Smooth muscle cell (in vitro differentiated cells): Measurements from ENCODE around the gene SNAPC5. TPM values are rescaled to one million over a fixed set of nuclear protein-coding genes. Genes with fewer than 3 reads are reported as not detected.
A peak's percentile ranks its signal among the peaks of the same experiment; 100 is the strongest.
"Not testable (repeated sequence)": the region's sequence is repeated elsewhere in the genome, so short reads cannot be mapped to it uniquely, and the experiment has no call there.

Experiments
- DNase-seq: peaks from one replicate; lab custom pipeline; 2025; ENCODE audit not compliant: unreplicated experiment; lab: John Stamatoyannopoulos, UW
- H2AFZ ChIP-seq: fragments of 200-600 bp; sonication (generic); 2 replicates; pipeline ENCODE4 v1.6.0; 2016; ENCODE audit warnings: antibody characterized with exemption, low read depth, mild to moderate bottlenecking
- H3F3A ChIP-seq: fragments of 200-600 bp; sonication (generic); 2 replicates; pipeline ENCODE4 v1.6.0; 2017; ENCODE audit warnings: antibody characterized with exemption, low read depth
- H3K27ac ChIP-seq: fragments of 200-600 bp; sonication (generic); 2 replicates; pipeline ENCODE4 v1.5.1; 2016; ENCODE audit warnings: low read depth, mild to moderate bottlenecking
- H3K27me3 ChIP-seq: fragments of 200-600 bp; sonication (generic); 2 replicates; pipeline ENCODE4 v1.6.1; 2016; ENCODE audit warnings: low read depth, mild to moderate bottlenecking
- H3K36me3 ChIP-seq: fragments of 200-600 bp; sonication (generic); 2 replicates; pipeline ENCODE4 v1.5.1; 2016; ENCODE audit warnings: low read depth
- H3K4me1 ChIP-seq: fragments of 200-600 bp; sonication (generic); 2 replicates; pipeline ENCODE4 v1.5.1; 2016; ENCODE audit warnings: low read depth
- H3K4me2 ChIP-seq: fragments of 200-600 bp; sonication (generic); 2 replicates; pipeline ENCODE4 v1.6.0; 2016; ENCODE audit warnings: mild to moderate bottlenecking
- H3K4me3 ChIP-seq: fragments of 200-600 bp; sonication (generic); 2 replicates; pipeline ENCODE4 v1.5.1; 2016; ENCODE audit warnings: mild to moderate bottlenecking
- H3K79me2 ChIP-seq: fragments of 200-600 bp; sonication (generic); 2 replicates; pipeline ENCODE4 v1.6.0; 2016; ENCODE audit warnings: low read depth, mild to moderate bottlenecking
- H3K9ac ChIP-seq: fragments of 200-600 bp; sonication (generic); 2 replicates; pipeline ENCODE4 v1.6.0; 2016; ENCODE audit warnings: low read depth
- H3K9me3 ChIP-seq: fragments of 200-600 bp; sonication (generic); replicated peaks from 2 replicates; pipeline ENCODE4 v1.5.1; 2016; ENCODE audit warnings: low read depth
- H4K20me1 ChIP-seq: fragments of 200-600 bp; sonication (generic); 2 replicates; pipeline ENCODE4 v1.6.0; 2016; ENCODE audit warnings: low read depth
- CTCF ChIP-seq: fragments of 200-600 bp; sonication (generic); IDR thresholded peaks from 2 replicates; pipeline ENCODE4 v1.5.1; 2017; ENCODE audit warnings: borderline replicate concordance, mild to moderate bottlenecking, antibody characterized with exemption; ENCODE audit not compliant: insufficient read depth, poor library complexity, severe bottlenecking
- WGBS: methylation state at CpG from one replicate; pipeline ENCODE4 v1.1.7; 2016; ENCODE audit warnings: low lambda C conversion rate; 5-methylcytosine and 5-hydroxymethylcytosine counted together
- polyA plus RNA-seq: library from polyadenylated mRNA; unstranded; fragments of >200 nt; fragmentation: Nextera tagmentation; extraction: Ambion mirVana; gene quantifications from 2 replicates; pipeline ENCODE4 v1.2.1, GENCODE V29; 2016
- total RNA-seq: library from RNA; depleted of rRNA; stranded (reverse); fragments of >200 nt; gene quantifications from 2 replicates; pipeline ENCODE4 v1.2.3, GENCODE V29; 2014

SNAPC5 gene
- total and polyA plus RNA-seq, 2 experiments from 2014 or later = 19.1 to 27.0 TPM

GRCh38 chr15:66504563-66505429, 7.2 kb upstream of the SNAPC5 start, which contains the start of the genes RPL4 and ZWILCH:
TSS of gene RPL4 (minus strand) at chr15:66504855. CDS start at chr15:66504790, 65 bp downstream.
TSS of gene ZWILCH (plus strand) at chr15:66505326. CDS start at chr15:66505339, 13 bp downstream.
- Histone ChIP-seq H3K27ac (peak within 1 kb of the TSS; percentile 99), H3K4me2 (peak within 1 kb of the TSS; percentile 100), H4K20me1 (peaks cover 45% of the 10 kb centered on the region), H3K4me3 (peak within 1 kb of the TSS; percentile 99), H3K9me3 (no peaks in the 10 kb centered on the region), H3F3A (peaks cover 30% of the 10 kb centered on the region), H3K4me1 (peaks cover 28% of the 10 kb centered on the region), H3K27me3 (no peaks in the 10 kb centered on the region), H3K36me3 (peaks cover 23% of the 10 kb centered on the region), H3K79me2 (peaks cover 72% of the 10 kb centered on the region), H2AFZ (peak within 1 kb of the TSS; percentile 98), H3K9ac (peak within 1 kb of the TSS; percentile 100)
- DNase-seq = peak; percentile 22
- under 1% methylated on average over 46 of the region's 46 CpGs for WGBS
- no peak for TF ChIP-seq CTCF

DNA sequence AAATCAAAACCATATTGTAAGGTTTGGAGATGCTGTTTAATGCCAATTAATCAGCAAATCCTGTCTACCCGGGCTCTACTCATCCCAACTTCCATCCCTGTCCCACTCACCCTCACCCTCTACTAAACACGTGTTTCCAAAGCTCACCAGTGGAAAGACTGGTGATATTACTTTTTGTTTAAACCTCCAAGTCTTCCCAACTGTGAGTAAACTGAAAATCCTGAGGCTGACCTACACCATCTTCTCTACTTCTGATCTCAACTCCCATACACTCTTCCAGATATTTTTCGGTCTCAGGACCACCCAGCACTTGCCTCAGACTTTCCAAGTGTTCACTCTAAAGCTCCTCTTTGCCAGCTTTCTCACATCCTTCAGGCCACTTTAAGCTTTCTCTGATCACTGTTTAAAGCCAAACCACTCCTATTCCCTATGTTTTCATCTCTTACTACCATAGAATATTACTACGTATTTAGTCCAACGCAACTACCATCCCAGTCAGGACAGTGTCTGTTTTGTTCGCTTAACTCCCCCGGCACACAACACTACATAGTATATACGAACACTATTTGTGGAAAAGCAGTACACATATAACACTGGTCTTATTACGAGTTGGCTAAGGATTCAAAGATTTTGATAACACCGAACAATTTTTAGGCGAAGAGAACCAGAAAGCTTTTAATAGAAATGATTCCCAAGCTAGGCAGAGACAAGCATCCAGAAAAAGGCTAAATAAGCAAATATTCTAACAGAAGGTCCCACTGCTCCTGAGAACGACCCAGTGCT, 6.4 kb upstream of the SNAPC5 start:
- peak overlapping the region; percentile 99 for H3K4me3 ChIP-seq
- no peak for DNase-seq
- H3K36me3 ChIP-seq = peaks cover 25% of the 10 kb centered on the region
- 1% methylated on average over 12 of the region's 12 CpGs for WGBS
- peak overlapping the region; percentile 98 for H2AFZ ChIP-seq
- peak overlapping the region; percentile 99 for H3K27ac ChIP-seq
- peaks cover 38% of the 10 kb centered on the region for H3F3A ChIP-seq
- H3K9ac ChIP-seq = peak overlapping the region; percentile 100
- no peak for TF ChIP-seq CTCF
- no peaks in the 10 kb centered on the region for H3K9me3 ChIP-seq
- H3K4me1 ChIP-seq = peaks cover 28% of the 10 kb centered on the region
- H3K79me2 ChIP-seq = peaks cover 72% of the 10 kb centered on the region
- peak overlapping the region; percentile 100 for H3K4me2 ChIP-seq
- H4K20me1 ChIP-seq = peaks cover 51% of the 10 kb centered on the region
- no peaks in the 10 kb centered on the region for H3K27me3 ChIP-seq

GRCh38 chr15:66503041-66503648, 5.6 kb upstream of the SNAPC5 start:
- peaks cover 71% of the 10 kb centered on the region for H3K79me2 ChIP-seq
- H3K4me2 ChIP-seq = peak overlapping the region; percentile 100
- not testable (repeated sequence) for H3K27me3 ChIP-seq, DNase-seq, H3K9me3 ChIP-seq, H2AFZ ChIP-seq
- H4K20me1 ChIP-seq = peaks cover 60% of the 10 kb centered on the region
- H3K9ac ChIP-seq = peak overlapping the region; percentile 100
- peak overlapping the region; percentile 99 for H3K4me3 ChIP-seq
- peaks cover 28% of the 10 kb centered on the region for H3K4me1 ChIP-seq
- H3F3A ChIP-seq = peaks cover 46% of the 10 kb centered on the region
- H3K36me3 ChIP-seq = peaks cover 30% of the 10 kb centered on the region
- WGBS = 44% methylated on average over 13 of the region's 13 CpGs
- peak overlapping the region; percentile 99 for H3K27ac ChIP-seq
